Measurements from ENCODE around the gene BGLAP.

- TF ChIP-seq POLR2A (IDR thresholded peaks at IDR 0.05) (no peak), CTCF (IDR thresholded peaks at IDR 0.05) (no peak)
Measured at GRCh38 chr1:156232201-156232894, 9.6 kb upstream of the BGLAP start.
